K562 treated with DMSO at 1 percent for 48 hours (cell line): ENCODE results near the gene VAMP1. TPM values are rescaled to one million over a fixed set of nuclear protein-coding genes. Genes with fewer than 3 reads are reported as not detected.

Experiments
- total RNA-seq: library from RNA; unstranded; fragments of 300-600 nt; gene quantifications from 2 replicates; pipeline ENCODE4 v1.2.3, GENCODE V29; 2022; ENCODE audit warnings: low replicate concordance; ENCODE audit errors: extremely low read depth

VAMP1 gene, protein sequence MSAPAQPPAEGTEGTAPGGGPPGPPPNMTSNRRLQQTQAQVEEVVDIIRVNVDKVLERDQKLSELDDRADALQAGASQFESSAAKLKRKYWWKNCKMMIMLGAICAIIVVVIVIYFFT
- total RNA-seq = not detected in 2 replicates

DNA sequence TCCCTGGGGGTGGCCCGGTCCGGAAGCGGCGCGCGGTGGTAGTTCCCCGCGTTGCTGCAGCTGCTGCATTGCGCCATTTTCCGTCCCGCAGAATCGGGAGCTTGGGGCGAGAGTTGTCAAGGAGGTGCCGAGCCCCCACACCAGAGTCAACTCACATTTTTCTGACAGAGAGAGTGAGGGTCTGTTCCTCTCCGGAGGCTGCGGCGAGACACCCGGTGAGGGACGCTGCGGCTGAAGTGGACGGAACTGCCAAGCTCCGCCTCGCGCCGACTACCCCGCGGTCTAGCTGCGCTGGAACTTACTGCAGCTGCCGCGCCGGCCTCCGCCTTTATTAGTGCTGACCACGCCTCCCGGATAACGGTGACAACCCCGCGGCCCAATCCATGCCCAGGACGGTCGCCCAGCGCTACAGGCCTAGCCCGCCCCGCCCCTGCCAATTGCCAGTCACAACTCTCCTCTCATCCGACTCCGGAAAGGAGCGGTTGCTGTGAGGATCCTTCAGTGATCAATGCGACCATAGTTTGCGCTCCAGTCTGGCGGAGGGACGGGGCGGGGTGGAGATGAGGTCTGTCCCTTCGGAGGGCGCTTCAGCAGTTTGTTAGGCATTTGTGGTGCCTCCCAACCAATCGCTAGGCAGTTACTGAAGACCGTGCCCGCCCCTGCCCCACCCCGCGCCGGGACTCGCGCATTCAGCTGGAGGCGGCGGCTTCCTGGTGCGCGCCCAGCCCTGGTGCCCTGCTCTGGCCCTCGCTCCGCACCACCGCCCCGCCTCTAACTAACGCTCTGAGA is at the start of gene VAMP1:
Gene VAMP1 (minus strand): TSS at position 303 of the 789 bp plus-strand sequence. CDS start 146 bp downstream, at position 157.

DNA sequence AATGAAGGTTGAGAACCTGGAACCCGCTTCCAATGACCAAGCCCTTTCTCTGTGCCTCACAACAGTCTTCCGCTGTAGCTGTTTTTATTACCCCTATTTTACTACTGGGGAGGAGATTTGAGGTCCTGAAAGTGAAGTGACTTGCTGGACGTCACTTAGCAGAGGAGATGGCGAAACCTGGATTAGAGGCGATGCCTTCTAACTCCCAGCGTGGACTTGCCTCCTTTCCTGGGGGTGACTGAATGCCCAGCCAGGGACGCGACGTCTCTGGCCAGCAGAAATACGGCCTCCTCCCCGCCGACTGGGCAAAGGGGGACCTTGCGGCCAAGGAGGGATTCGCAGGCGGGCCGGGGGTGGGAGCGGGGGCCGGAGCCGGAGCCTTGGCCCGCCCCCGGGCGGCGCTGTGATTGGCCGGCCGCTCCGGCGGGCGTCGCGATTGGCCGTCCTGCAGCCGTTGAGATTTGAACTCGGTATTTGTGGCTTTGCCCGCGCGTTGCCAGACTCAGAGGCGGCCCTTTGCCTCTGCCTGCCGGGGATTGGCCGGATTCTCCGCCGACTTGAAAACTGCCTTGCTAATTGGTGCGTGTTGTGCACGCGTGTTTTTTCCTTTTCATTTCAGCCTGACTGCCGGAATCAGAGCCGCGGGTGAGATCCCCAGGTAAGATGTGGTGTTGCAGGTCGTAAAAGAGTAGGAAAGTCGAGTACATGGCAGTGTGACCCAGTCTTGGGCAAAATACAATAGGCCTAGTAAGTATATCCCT is 23.2 kb upstream of the VAMP1 start, which contains the start of gene NCAPD2:
Gene NCAPD2 (plus strand): TSS at position 606 of the 761 bp plus-strand sequence. CDS start 997 bp downstream, outside the sequence.

GRCh38 chr12:6492838-6493496 is 22.5 kb upstream of the VAMP1 start, which contains the start of gene MRPL51:
Gene MRPL51 (minus strand): TSS chr12:6493262. CDS start chr12:6493136, 126 bp downstream.

DNA sequence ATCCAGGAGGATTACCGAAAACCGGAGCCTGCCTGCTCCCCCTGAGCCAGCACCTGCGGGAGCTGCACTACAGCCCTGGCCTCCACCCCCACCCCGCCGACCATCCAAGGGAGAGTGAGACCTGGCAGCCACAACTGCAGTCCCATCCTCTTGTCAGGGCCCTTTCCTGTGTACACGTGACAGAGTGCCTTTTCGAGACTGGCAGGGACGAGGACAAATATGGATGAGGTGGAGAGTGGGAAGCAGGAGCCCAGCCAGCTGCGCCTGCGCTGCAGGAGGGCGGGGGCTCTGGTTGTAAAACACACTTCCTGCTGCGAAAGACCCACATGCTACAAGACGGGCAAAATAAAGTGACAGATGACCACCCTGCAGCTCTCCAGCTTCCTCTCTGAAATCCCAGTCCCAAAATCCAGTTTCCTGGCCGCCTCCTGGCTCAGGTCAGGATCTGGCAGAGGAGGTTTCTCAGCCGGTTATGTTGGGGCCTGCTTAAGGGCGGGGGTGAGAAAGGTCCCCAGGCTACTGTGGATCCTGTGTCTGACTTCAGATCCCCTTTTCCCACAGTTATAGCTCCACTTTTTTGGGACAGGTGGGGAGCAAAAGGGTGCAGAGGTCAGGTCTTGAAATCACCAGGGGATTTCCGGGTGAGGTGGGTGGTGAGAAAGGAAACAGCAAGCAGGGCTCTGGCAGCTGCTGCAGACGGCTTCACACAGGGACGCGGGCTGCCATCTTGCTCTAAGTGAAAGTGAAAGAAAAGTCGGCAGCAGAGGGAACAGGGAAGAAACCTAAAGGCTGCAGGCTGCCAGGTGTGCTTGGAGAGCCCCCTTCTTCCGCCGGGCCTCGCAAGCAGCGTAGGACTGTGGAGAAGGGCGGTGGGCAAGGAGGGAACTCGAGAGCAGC is 18.9 kb downstream of the VAMP1 start, which contains the start of gene TAPBPL:
Gene TAPBPL (plus strand): TSS at position 695 of the 897 bp plus-strand sequence. CDS start 207 bp downstream, outside the sequence.

GRCh38 chr12:6444704-6445688 is 25.5 kb downstream of the VAMP1 start, which contains the start of gene CD27:
Gene CD27 (plus strand): TSS chr12:6444955. CDS start chr12:6445096, 141 bp downstream.

Other genes with a start within 250 kb of the VAMP1 start
- gene PLEKHG6, start 160.0 kb downstream of the VAMP1 start, total RNA-seq = not detected in 2 replicates
- not detected in 2 replicates for gene TNFRSF1A, start 128.6 kb downstream of the VAMP1 start, total RNA-seq
- gene SCNN1A, start 95.1 kb downstream of the VAMP1 start, total RNA-seq = not detected in 2 replicates
- gene LTBR, start 86.5 kb downstream of the VAMP1 start, total RNA-seq = not detected in 2 replicates
- not detected in 2 replicates for gene CD27, start 25.7 kb downstream of the VAMP1 start, total RNA-seq
- gene TAPBPL, start 18.6 kb downstream of the VAMP1 start, total RNA-seq = not detected in 2 replicates
- gene MRPL51, start 22.6 kb upstream of the VAMP1 start, total RNA-seq = not detected in 2 replicates
- gene NCAPD2, start 23.4 kb upstream of the VAMP1 start, total RNA-seq = not detected in 2 replicates
- 996 and 1,689 TPM in 2 replicates for gene GAPDH, start 63.8 kb upstream of the VAMP1 start, total RNA-seq
- gene IFFO1, start 85.4 kb upstream of the VAMP1 start, total RNA-seq = not detected in 2 replicates
- gene NOP2, start 97.6 kb upstream of the VAMP1 start, total RNA-seq = not detected in 2 replicates
- 161 and 363 TPM in 2 replicates for gene CHD4, start 136.7 kb upstream of the VAMP1 start, total RNA-seq
- gene LPAR5, start 165.3 kb upstream of the VAMP1 start, total RNA-seq = not detected in 2 replicates
- not detected in 2 replicates for gene ACRBP, start 176.8 kb upstream of the VAMP1 start, total RNA-seq
- gene ING4, start 192.4 kb upstream of the VAMP1 start, total RNA-seq = not detected in 2 replicates
- gene ZNF384, start 218.7 kb upstream of the VAMP1 start, total RNA-seq = not detected in 2 replicates
- not detected in 2 replicates for gene PIANP, start 230.1 kb upstream of the VAMP1 start, total RNA-seq